DND-41 (cell line): ENCODE results near the gene TMEM238.

Experiments
- ATAC-seq: fragments of 200-7000 bp; cut with Tn5 transposase; 3 replicates; pipeline ENCODE4 v1.9.1; 2021; ENCODE audit warnings: low read depth; ENCODE audit not compliant: insufficient read depth
- DNase-seq: peaks from one replicate; pipeline ENCODE4 v3.0.0-alpha.2; 2020
- H2AFZ ChIP-seq: 2 replicates; pipeline ENCODE4 v1.6.0; 2012; ENCODE audit warnings: low read depth, low read length
- H3K27ac ChIP-seq: 2 replicates; pipeline ENCODE4 v1.5.1; 2012; ENCODE audit warnings: low read length, inconsistent platforms
- H3K27me3 ChIP-seq: fragments of 200-600 bp; sonication (generic); 2 replicates; pipeline ENCODE4 v1.6.0; 2012; ENCODE audit warnings: low read length, mild to moderate bottlenecking, inconsistent platforms; ENCODE audit not compliant: insufficient read depth, poor library complexity
- H3K36me3 ChIP-seq: 2 replicates; pipeline ENCODE4 v1.5.1; 2012; ENCODE audit warnings: low read length, inconsistent platforms; ENCODE audit not compliant: insufficient read depth
- H3K4me1 ChIP-seq: 2 replicates; pipeline ENCODE4 v1.5.1; 2012; ENCODE audit warnings: mild to moderate bottlenecking, low read length; ENCODE audit not compliant: insufficient read depth
- H3K4me2 ChIP-seq: 2 replicates; pipeline ENCODE4 v1.6.0; 2012; ENCODE audit warnings: mild to moderate bottlenecking, moderate library complexity, low read length, inconsistent platforms; ENCODE audit not compliant: insufficient read depth
- H3K4me3 ChIP-seq, 2 experiments: fragments of 200-600 bp in 1 of 2; shearing (Covaris generic) in 1 of 2; 2 replicates each; pipeline ENCODE4 v1.5.1; 2012 to 2016; ENCODE audit warnings: inconsistent platforms in 2 of 2, low read length in 2 of 2, mild to moderate bottlenecking in 2 of 2, low read depth in 1 of 2, moderate library complexity in 1 of 2
- H3K79me2 ChIP-seq: 2 replicates; pipeline ENCODE4 v1.6.0; 2012; ENCODE audit warnings: low read length, inconsistent platforms; ENCODE audit not compliant: insufficient read depth
- H3K9ac ChIP-seq: 2 replicates; pipeline ENCODE4 v1.6.0; 2012; ENCODE audit warnings: low read depth, mild to moderate bottlenecking, inconsistent platforms, low read length, moderate library complexity
- H3K9me3 ChIP-seq: 2 replicates; pipeline ENCODE4 v1.5.1; 2012; ENCODE audit warnings: low read length, moderate library complexity, mild to moderate bottlenecking, inconsistent platforms; ENCODE audit not compliant: insufficient read depth, severe bottlenecking
- H4K20me1 ChIP-seq: 2 replicates; pipeline ENCODE4 v1.6.0; 2012; ENCODE audit warnings: low read length; ENCODE audit not compliant: insufficient read depth
- EZH2 ChIP-seq: IDR thresholded peaks from 3 replicates; pipeline ENCODE4 v1.6.1; 2012; ENCODE audit warnings: borderline replicate concordance, low read depth, mild to moderate bottlenecking, moderate library complexity, low read length, inconsistent platforms; ENCODE audit not compliant: severe bottlenecking
- TF ChIP-seq, protein P1 (sequence below): IDR thresholded peaks from 2 replicates; pipeline ENCODE4 v1.5.1; 2012; ENCODE audit warnings: borderline replicate concordance, low read length, moderate library complexity, mild to moderate bottlenecking; ENCODE audit not compliant: poor library complexity, severe bottlenecking; ENCODE audit errors: extremely low read depth

The TMEM238 gene

DNA sequence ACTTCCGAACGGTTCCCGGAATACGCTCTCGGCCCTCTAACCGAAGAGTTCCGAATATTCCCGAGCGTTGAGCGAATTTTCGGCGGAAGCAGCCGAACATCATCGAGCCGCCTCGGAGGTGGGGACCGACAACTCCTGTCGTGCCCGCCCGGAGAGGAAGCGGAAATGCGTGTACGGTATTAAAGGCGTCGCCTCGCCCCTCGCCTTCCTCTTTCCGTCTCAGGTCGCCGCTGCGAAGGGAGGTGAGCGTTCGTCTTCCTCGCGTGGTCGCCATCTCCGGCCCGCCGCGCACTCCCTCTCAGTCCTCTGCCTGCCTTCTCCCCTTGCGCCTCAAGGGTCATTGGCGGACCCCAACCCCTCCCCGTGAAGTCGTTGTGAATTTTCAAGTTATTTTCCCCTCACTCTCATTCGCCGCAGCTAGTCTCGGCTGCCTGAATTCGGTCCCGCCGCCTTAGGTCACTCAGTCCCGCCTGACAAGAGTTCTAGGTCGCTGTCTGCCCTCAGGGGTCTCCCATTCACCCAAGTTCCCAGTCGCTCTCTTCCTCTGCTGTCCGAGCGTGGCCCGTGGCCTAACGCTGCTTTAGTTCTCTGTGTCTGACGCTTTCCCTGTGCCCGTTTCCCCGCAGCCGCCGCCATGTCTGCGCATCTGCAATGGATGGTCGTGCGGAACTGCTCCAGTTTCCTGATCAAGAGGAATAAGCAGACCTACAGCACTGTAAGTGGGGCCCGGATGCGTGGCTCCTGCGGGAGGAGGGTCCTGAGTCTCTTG lies 1.8 kb upstream of the TMEM238 start, which contains the start of gene RPL28:
Gene RPL28, plus strand, starts transcription at position 209 of the 769 bp plus-strand sequence. Its CDS starts 426 bp downstream, at position 635.
- H2AFZ ChIP-seq = peak within 1 kb of the TSS; percentile 81
- peak; percentile 71 for ATAC-seq
- peak within 1 kb of the TSS; percentile 82 for H3K9ac ChIP-seq
- peak within 1 kb of the TSS; percentile 93 for H3K27ac ChIP-seq
- peak; percentile 99 for DNase-seq
- peaks cover 48% of the 10 kb centered on the region for H3K36me3 ChIP-seq
- no peak for TF ChIP-seq EZH2
- TF ChIP-seq, protein P1, sequence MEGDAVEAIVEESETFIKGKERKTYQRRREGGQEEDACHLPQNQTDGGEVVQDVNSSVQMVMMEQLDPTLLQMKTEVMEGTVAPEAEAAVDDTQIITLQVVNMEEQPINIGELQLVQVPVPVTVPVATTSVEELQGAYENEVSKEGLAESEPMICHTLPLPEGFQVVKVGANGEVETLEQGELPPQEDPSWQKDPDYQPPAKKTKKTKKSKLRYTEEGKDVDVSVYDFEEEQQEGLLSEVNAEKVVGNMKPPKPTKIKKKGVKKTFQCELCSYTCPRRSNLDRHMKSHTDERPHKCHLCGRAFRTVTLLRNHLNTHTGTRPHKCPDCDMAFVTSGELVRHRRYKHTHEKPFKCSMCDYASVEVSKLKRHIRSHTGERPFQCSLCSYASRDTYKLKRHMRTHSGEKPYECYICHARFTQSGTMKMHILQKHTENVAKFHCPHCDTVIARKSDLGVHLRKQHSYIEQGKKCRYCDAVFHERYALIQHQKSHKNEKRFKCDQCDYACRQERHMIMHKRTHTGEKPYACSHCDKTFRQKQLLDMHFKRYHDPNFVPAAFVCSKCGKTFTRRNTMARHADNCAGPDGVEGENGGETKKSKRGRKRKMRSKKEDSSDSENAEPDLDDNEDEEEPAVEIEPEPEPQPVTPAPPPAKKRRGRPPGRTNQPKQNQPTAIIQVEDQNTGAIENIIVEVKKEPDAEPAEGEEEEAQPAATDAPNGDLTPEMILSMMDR = no peak
- H3K4me2 ChIP-seq = peak within 1 kb of the TSS; percentile 98
- peak within 1 kb of the TSS; percentile 45 to 69 for H3K4me3 ChIP-seq
- H3K9me3 ChIP-seq = no peaks in the 10 kb centered on the region
- peaks cover 63% of the 10 kb centered on the region for H3K4me1 ChIP-seq
- H3K79me2 ChIP-seq = peaks cover 77% of the 10 kb centered on the region
- H3K27me3 ChIP-seq = no peaks in the 10 kb centered on the region
- H4K20me1 ChIP-seq = peaks cover 51% of the 10 kb centered on the region

- Histone ChIP-seq H3K36me3 (peaks cover 42% of the 10 kb centered on the region), H3K27me3 (no peaks in the 10 kb centered on the region), H3K4me1 (peaks cover 63% of the 10 kb centered on the region), H3K4me3 (peak overlapping the region; percentile 43 to 69), H3K9ac (peak overlapping the region; percentile 82), H2AFZ (peak overlapping the region; percentile 81), H3K79me2 (peaks cover 77% of the 10 kb centered on the region), H3K27ac (peak overlapping the region; percentile 93), H4K20me1 (peaks cover 43% of the 10 kb centered on the region), H3K4me2 (peak overlapping the region; percentile 98), H3K9me3 (no peaks in the 10 kb centered on the region)
- no peak for TF ChIP-seq EZH2
- TF ChIP-seq, protein P1 = no peak
- DNase-seq = peak; percentile 97
- peak; percentile 82 for ATAC-seq
Observed at GRCh38 chr19:55384920-55385723, 1.0 kb upstream of the TMEM238 start.

GRCh38 chr19:55383279-55384130 lies 587 bp downstream of the TMEM238 start:
- peak; percentile 66 for DNase-seq
- H4K20me1 ChIP-seq = peaks cover 27% of the 10 kb centered on the region
- TF ChIP-seq, protein P1 = peak; percentile 43
- no peak for TF ChIP-seq EZH2
- peaks cover 26% of the 10 kb centered on the region for H3K36me3 ChIP-seq
- H3K9me3 ChIP-seq = no peaks in the 10 kb centered on the region
- H3K79me2 ChIP-seq = peaks cover 64% of the 10 kb centered on the region
- peaks cover 52% of the 10 kb centered on the region for H3K4me1 ChIP-seq
- no peaks in the 10 kb centered on the region for H3K27me3 ChIP-seq
- peak overlapping the region; percentile 84 for H2AFZ ChIP-seq
- ATAC-seq = no peak
- peak overlapping the region; percentile 41 to 69; a peak in 3 of 4 replicates for H3K4me3 ChIP-seq
- H3K4me2 ChIP-seq = peak overlapping the region; percentile 98
- H3K9ac ChIP-seq = peak overlapping the region; percentile 82
- peak overlapping the region; percentile 93 for H3K27ac ChIP-seq
